SHP77 treated with DMSO at 0.1 percent for 48 hours (cell line): ENCODE data around the gene HS3ST6.
"Not testable (repeated sequence)": the region's sequence is repeated elsewhere in the genome, so short reads cannot be mapped to it uniquely, and the experiment has no call there.

Experiments used
- DNase-seq: peaks from one replicate; lab custom pipeline; 2025; lab: John Stamatoyannopoulos, UW

HS3ST6 gene

DNA sequence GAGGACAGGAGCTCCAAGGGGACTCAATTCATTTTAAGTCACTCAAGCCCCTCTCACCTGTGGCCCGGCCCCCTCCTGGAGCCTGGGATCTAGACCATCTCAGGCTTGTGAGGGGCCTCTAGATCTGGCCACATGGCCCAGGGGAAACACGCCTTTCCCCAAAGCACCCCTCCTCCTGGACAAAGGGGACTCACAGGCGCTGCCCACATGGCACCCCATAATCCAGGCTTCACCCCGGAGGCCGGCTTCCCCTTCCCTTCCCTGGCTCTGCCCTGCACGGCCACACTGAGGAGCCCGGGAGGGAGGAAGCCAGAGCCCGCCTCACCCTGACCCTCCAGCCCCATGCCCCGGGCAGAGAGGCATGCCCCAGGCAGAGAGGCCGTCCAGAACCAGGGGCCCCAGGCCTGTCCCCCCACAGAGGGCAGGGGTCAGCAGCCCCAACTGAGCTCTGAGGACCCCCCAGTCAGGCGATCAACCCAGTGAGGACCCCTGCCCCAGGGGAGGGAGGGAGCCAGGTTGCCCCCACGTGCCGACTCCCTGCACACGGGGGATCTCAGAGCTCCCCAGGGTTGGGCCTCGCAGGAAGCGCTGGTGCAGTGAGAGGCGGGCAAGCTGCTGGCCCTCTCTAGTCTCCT is 10.9 kb downstream of the HS3ST6 start:
- DNase-seq = no peak

DNA sequence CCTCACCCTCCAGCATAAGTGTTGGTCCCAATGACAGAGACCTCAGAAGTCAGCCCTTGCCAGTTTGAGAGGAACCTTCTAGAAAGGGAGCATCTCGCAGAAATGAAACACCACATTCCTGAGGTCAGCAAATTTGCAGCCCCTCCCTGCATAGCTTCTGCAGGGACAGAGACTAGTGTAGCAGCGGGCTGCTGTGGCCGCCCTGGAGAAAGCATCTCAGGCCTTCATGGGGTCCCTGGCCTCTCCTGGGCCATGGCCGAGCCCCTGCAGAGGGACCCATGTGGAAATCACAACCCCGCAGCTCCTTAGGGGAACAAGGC is 11.4 kb downstream of the HS3ST6 start:
- no peak for DNase-seq

GRCh38 chr16:1906055-1906845 is 12.0 kb downstream of the HS3ST6 start:
- DNase-seq = no peak

GRCh38 chr16:1903845-1904840 is 14.1 kb downstream of the HS3ST6 start:
- no peak for DNase-seq

DNA sequence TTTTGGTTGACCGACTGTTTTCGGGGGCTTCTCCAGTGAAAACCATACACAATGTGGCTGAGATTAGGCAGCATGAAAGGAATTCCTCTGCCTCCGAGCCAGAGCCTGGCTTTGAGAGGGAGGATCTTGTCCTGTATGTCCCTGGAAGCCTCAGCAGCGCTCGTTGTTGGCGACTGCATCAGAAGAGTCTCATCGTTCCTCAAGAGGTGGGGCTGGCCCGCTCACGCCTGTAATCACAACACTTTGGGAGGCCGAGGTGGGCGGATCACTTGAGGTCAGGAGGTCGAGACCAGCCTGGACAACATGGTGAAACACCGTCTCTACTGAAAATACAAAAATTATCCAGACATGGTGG is 15.0 kb downstream of the HS3ST6 start:
- DNase-seq = no peak

DNA sequence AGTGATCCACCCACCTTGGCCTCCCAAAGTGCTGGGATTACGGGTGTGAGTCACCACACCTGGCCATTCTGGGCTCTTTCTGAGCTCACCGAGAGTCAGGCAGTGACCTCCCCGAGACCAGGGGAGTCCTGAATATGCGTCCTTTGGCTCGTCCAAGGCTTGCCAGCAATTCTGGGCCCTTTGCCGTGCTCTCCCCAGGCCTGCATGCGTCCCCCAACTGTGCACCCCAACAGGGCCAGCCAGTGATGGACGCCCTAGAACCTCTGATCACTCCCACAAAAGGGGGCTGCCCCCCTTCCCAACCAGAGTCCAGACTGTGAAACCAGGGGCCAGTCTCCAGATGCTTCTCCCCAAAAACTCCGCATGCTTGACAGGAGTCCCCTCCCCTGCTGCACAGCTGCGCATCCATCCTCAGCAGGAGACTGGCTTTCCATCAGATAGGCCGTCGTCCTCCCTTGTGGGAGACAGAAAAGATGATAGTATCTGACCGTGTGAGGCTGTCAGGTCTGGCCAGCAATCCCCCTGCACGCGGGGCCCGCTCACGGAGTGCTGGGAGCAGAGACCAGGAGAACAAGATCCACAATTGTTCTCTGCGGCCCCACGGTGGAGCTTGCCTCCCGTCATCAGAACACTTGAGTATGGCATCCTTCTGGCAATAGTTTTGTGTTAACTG is 15.5 kb downstream of the HS3ST6 start:
- DNase-seq = no peak

DNA sequence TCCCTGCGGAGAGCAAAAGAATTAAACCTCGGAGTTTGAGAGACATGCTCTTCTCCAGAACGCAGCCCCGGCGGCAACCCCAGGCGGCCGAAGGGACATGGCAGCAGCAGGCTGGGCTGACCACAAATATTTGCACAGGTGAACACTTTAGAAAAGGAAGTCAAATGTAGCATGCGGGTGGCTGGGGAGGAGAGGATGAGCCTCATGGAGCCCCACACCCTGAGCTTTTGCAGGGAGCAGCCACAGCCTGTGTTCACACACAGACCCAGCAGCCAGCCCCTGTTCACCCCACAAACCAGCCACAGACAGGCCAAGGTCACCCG is 17.8 kb downstream of the HS3ST6 start:
- DNase-seq = peak; percentile 94

DNA sequence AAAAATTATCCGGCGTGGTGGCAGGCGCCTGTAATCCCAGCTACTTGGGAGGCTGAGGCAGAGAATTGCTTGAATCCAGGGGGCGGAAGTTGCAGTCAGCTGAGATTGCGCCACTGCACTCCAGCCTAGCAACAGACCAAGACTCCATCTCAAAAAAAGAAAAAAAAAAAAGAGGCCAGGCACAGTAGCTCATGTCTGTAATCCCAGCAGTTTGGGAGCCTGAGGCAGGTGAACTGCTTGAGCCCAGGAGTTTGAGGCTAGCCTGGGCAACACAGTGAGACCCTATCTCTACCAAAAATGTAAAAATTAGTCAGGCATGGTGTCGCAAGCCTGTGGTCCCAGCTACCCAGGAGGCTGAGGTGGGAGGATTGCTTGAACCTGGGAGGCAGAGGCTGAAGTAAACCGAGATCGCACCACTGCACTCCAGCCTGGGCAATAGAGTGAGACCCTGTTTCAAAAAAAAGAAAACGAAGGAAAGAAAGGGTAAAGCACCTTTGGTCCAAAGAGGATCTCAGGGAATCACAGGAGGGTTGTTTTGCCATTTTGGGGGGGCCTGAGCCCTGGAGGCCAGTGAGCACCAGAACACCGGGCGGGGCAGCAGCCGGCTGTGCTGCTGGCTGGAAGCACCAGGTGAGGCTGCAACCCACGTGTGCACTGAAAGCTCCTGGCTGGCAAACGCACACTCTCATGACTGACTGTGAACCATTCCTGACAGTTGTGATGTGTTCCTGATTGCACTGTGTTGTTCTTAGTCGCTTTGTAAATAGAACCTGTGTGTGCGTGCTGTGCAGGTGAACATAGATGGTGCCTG is 18.4 kb downstream of the HS3ST6 start:
- DNase-seq = peak; percentile 94

- not testable (repeated sequence) for DNase-seq
Measured at GRCh38 chr16:1897692-1898091, 20.5 kb downstream of the HS3ST6 start.

- DNase-seq = no peak
Measured at GRCh38 chr16:1895949-1896675, 22.1 kb downstream of the HS3ST6 start.

DNA sequence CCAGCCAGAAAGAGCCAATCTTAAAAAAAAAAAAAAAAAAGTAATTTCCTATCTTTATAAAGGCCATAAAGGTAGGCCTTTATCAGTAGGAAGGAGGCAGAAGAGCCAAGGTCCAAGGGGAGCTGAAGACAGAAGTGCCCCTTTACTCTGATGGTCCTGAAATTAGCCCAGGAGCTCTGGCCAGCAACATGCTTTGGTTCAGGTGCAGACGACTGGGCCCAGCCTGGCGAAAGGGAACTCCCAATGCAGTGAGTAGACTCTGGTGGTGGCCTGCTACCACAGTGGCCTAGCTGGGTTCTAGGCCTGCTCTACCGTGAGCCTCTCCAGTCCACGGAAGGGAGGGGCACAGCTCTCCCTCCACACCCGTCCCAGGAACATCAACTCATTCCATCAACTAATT is 23.1 kb downstream of the HS3ST6 start:
- DNase-seq = no peak

DNA sequence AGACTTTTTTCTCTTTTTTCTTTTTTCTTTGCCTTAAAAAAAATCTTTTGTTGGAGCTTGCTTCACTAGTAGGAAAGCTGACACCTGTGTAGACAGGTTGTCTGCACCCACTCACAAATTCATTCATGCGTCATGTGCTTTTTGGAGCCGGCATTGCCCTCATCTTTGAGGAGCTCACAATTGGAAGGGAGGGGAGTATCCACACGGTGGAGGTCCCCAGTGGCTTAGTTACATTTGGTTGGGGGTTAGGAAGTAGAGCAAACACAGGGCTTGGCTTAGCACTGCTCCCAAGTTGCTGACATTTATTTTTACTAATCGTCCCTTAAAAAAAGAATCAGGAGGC is 27.5 kb downstream of the HS3ST6 start:
- DNase-seq = no peak

DNA sequence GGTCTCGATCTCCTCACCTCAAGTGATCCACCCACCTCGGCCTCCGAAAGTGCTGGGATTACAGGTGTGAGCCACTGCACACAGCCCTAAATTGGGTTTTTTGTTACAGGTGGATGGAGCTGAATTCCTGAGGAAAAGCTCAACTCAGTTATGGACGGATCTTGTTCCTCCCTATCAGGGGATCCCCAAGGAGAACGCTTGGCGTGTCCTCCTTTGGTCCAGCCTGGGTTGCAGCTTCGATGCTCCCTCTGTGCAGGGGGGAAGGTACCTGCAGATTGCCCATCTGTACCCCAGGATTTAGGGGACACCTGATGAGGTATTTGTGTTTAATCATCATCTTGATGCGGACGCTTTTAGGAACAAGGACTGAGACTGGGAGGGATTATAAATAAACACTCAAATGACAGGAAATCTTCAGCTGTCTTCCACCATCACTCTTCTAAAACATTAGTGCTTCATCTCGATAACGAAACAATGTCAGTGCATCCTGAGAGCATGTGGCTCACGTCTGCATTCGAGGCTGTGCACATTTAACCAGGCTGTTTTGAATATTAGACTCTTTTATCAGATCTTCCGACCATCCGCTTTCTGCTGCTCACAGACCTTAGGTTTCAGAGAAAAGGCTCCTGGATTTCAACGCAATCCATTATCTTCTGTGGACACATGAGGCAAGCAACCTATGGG is 28.0 kb downstream of the HS3ST6 start:
- DNase-seq = no peak

- no peak for DNase-seq
Measured at GRCh38 chr16:1887711-1888354, 30.4 kb downstream of the HS3ST6 start.

DNA sequence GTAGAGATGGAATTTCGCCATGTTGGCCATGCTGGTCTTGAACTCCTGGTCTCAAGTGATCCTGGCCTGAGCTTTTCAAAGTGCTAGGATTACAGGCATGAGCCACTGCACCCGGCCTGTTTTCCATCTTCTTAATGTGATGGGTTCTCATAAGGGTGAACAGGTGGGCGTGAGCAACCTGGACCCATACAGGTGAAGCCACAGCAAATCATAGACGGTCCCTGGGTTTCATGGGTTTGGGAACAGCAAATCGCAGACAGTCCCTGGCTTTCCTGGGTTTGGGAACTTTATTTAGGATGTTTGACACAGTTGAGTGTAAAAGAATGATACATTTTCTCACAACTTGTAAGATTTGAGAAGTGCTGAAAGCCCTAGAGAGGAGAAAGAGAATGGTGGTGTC is 33.3 kb downstream of the HS3ST6 start:
- DNase-seq = no peak

DNA sequence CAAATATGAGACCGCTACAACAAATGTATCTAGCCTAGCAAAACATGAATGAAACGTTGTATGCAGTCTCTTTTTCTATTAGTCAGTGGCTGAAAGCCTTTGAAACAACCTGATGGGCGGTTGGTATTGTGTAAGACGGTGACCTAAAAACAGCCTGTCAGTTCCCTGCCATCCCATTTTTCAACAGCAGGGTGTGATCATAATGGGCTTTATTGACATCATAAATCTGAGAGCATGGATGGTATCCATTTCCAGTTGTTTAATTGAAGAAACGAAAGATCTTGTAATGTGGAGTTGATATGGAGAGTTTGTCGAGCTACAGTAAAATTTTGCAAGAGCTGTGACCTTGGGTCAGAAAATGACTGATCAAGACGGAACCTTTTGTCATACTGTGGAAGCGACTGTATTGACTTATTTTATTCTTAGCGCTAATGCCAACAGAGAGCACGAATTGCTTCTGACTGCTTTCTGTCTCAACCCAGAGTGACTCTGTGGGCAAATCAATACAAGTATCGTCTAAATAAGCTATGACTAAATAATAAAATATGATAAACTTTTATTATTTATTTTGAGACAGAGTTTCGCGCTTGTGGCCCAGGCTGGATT is 34.0 kb downstream of the HS3ST6 start:
- DNase-seq = peak; percentile 39

- not testable (repeated sequence) for DNase-seq
Measured at GRCh38 chr16:1881172-1881571, 37.0 kb downstream of the HS3ST6 start.

GRCh38 chr16:1879477-1879876 is 38.7 kb downstream of the HS3ST6 start:
- DNase-seq = no peak

DNA sequence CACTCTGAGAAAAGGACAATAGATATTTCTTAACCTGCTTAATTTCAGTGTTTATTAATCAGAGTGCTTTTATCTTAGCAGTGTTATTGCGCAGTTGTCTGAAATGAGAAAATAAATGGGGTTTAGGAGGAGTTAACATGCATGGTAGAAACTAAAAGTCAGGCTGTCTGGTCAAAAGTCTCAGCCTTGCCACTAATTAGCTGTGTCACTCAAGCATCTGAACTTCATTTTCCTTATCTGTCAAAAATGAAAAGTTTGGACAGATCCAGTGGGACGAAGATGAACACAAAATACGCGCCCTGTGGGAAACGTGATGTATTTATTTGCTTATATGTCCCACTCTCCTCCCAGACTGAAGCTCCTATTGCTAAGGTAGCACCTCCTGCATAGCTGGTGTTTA is 40.0 kb downstream of the HS3ST6 start:
- no peak for DNase-seq
